Endothelial cell of umbilical vein (primary cell): ENCODE measurements around the gene EPYC. TPM values are rescaled to one million over a fixed set of nuclear protein-coding genes. Genes with fewer than 3 reads are reported as not detected.

Source experiments
- BruUV-seq: library from RNA; stranded (reverse); fragments of 400-500 nt; replicated peaks from 2 replicates; lab custom pipeline; 2021; lab: Mats Ljungman, UMichigan
- CTCF ChIA-PET: fragments of 300-600, 350-600 bp; sonication (Branson Sonifier 250); formaldehyde crosslinking; loops from one replicate; lab custom pipeline; 2021; ENCODE audit warnings: antibody characterized with exemption, inconsistent platforms; lab: Charles Lee
- POLR2A ChIA-PET: fragments of 300-600, 350-600 bp; sonication (Branson Sonifier 250); formaldehyde crosslinking; loops from one replicate; lab custom pipeline; 2021; ENCODE audit warnings: antibody characterized with exemption, inconsistent platforms; lab: Charles Lee
- DNase-seq: peaks from one replicate; pipeline ENCODE4 v3.0.0-alpha.2; 2011; ENCODE audit warnings: low read depth, low spot score
- FAIRE-seq: peaks from 2 replicates; lab custom pipeline; 2011; peaks lifted over from hg19 to GRCh38; lab: Jason Lieb, UNC
- H2AFZ ChIP-seq: 2 replicates; pipeline ENCODE4 v1.6.0; 2012; ENCODE audit warnings: low read depth, low read length, control low read depth, inconsistent platforms
- H3K27ac ChIP-seq: 2 replicates; pipeline ENCODE4 v1.5.1; 2011; ENCODE audit warnings: low read depth, mild to moderate bottlenecking, control low read depth, low read length, moderate library complexity; ENCODE audit not compliant: insufficient read depth
- H3K27me3 ChIP-seq, 2 experiments: 2 replicates each; pipeline versions ENCODE4 v1.6.0 to v1.6.1; 2011; ENCODE audit warnings: low read length in 2 of 2, mixed read lengths in 1 of 2; ENCODE audit not compliant: control insufficient read depth in 2 of 2, insufficient read depth in 2 of 2
- H3K36me3 ChIP-seq, 2 experiments: 2 replicates in 1 of 2; 3 replicates in 1 of 2; pipeline ENCODE4 v1.5.1; 2011; ENCODE audit warnings: low read length in 2 of 2, mild to moderate bottlenecking in 1 of 2, moderate library complexity in 1 of 2; ENCODE audit not compliant: control insufficient read depth in 2 of 2, insufficient read depth in 2 of 2; ENCODE audit errors: extremely low read depth in 1 of 2
- H3K4me1 ChIP-seq: 3 replicates; pipeline ENCODE4 v1.5.1; 2011; ENCODE audit warnings: mild to moderate bottlenecking, low read length; ENCODE audit not compliant: control insufficient read depth, insufficient read depth; ENCODE audit errors: extremely low read depth
- H3K4me2 ChIP-seq: 2 replicates; pipeline ENCODE4 v1.6.1; 2011; ENCODE audit warnings: low read length, control low read depth, mixed read lengths; ENCODE audit not compliant: insufficient read depth
- H3K4me3 ChIP-seq, 3 experiments: fragments of 200-600 bp in 1 of 3; sonication (generic), shearing (Covaris generic) in 1 of 3; replicated peaks in 1 of 3; 2 replicates each; pipeline ENCODE4 v1.5.1; 2011 to 2016; ENCODE audit warnings: control low read depth in 3 of 3, low read length in 3 of 3, mild to moderate bottlenecking in 2 of 3, inconsistent platforms in 1 of 3, low read depth in 1 of 3, moderate library complexity in 1 of 3; ENCODE audit not compliant: insufficient read depth in 1 of 3
- H3K79me2 ChIP-seq: 2 replicates; pipeline ENCODE4 v1.6.0; 2012; ENCODE audit warnings: low read length, inconsistent platforms; ENCODE audit not compliant: control insufficient read depth, insufficient read depth
- H3K9ac ChIP-seq: replicated peaks from 2 replicates; pipeline ENCODE3; 2011; ENCODE audit warnings: low read length, control low read depth; ENCODE audit not compliant: insufficient read depth; ENCODE audit errors: extremely low read depth
- H3K9me1 ChIP-seq: replicated peaks from 3 replicates; pipeline ENCODE4 v1.6.0; 2011; ENCODE audit warnings: mild to moderate bottlenecking, low read length; ENCODE audit not compliant: control insufficient read depth, insufficient read depth; ENCODE audit errors: extremely low read depth
- H3K9me3 ChIP-seq: replicated peaks from 2 replicates; pipeline ENCODE4 v1.5.1; 2012; ENCODE audit warnings: low read length, inconsistent platforms; ENCODE audit not compliant: control insufficient read depth, insufficient read depth
- H4K20me1 ChIP-seq: replicated peaks from 2 replicates; pipeline ENCODE3; 2011; ENCODE audit warnings: mild to moderate bottlenecking, low read length; ENCODE audit not compliant: control insufficient read depth, insufficient read depth; ENCODE audit errors: extremely low read depth
- CTCF ChIP-seq, 2 donors: IDR thresholded peaks; 1 replicate in 1 of 2; 2 replicates in 1 of 2; pipeline ENCODE4 v1.5.1; 2011; ENCODE audit warnings: low read length in 2 of 2, mild to moderate bottlenecking in 2 of 2, moderate library complexity in 2 of 2, control low read depth in 1 of 2, inconsistent platforms in 1 of 2, low read depth in 1 of 2; ENCODE audit not compliant: insufficient read depth in 1 of 2; ENCODE audit errors: extremely low read depth in 1 of 2
- JUN ChIP-seq: IDR thresholded peaks from 2 replicates; pipeline ENCODE4 v1.6.1; 2011; ENCODE audit warnings: borderline replicate concordance, low read depth; ENCODE audit not compliant: insufficient read length, insufficient read depth
- dilution Hi-C: fragments of 300-500 bp; cut with MboI; formaldehyde crosslinking; loops from one replicate; pipeline ENCODE4 v1.15.0; 2019; ENCODE audit warnings: low sequenced_read_pairs; ENCODE audit not compliant: extremely low pct_ligation_motif_present
- intact Hi-C: fragments of 100-400 bp; cut with micrococcal nuclease; formaldehyde crosslinking; loops from one replicate; pipeline ENCODE4 v1.10.0; 2022
- polyA plus RNA-seq, 4 experiments: library from polyadenylated mRNA; depleted of rRNA in 3 of 4; stranded (reverse) in 3 of 4; unstranded in 1 of 4; fragments of >200 nt; gene quantifications; 2 replicates each; pipeline versions ENCODE4 v1.2.1 to v1.2.3, GENCODE V29; 2011 to 2012; ENCODE audit warnings: missing spikeins in 1 of 4
- total RNA-seq: library from RNA; stranded (reverse); gene quantifications from 2 replicates; pipeline ENCODE4 v1.2.3, GENCODE V29; 2021

The EPYC gene
- total and polyA plus RNA-seq, 2 donors (not counting 3 experiments of a cell fraction or from before 2014, with no cell fraction given): not detected

GRCh38 chr12:90940872-90941499 is 63.8 kb downstream of the EPYC start:
- DNase-seq: peak; percentile 75
- intact Hi-C loops: loop anchor here (1.0 to 10.0 kb wide), 5 partner anchors 246 to 1926 kb away; partner anchors contain the start of gene ATP2B1

More at GRCh38 chr12:90940872-90941499, 63.8 kb downstream of the EPYC start:
- Histone ChIP-seq H2AFZ (no peak overlapping the region), H3K4me1 (peaks cover 18% of the 10 kb centered on the region), H3K27me3 (no peaks in the 10 kb centered on the region), H3K4me3 (no peak overlapping the region), H4K20me1 (no peaks in the 10 kb centered on the region), H3K9ac (no peak overlapping the region), H3K9me3 (no peaks in the 10 kb centered on the region), H3K36me3 (no peaks in the 10 kb centered on the region), H3K4me2 (no peak overlapping the region), H3K79me2 (no peaks in the 10 kb centered on the region), H3K27ac (no peak overlapping the region), H3K9me1 (no peaks in the 10 kb centered on the region)
- no peak for TF ChIP-seq JUN
- peak; percentile 38 to 47 for TF ChIP-seq CTCF (IDR thresholded peaks at IDR 0.05; ENCODE audit: extremely low read depth in 1 of 2, insufficient read depth in 1 of 2, low read depth in 1 of 2, low read length in 2 of 2)
- CTCF ChIA-PET: interaction anchor here (0.6 to 4.1 kb wide), 43 partner anchors 11 to 1924 kb away, joined by 3 to 55 read pairs (median 3); partner anchors contain the start of genes ATP2B1 and DUSP6
- POLR2A ChIA-PET: no interaction called here
- dilution Hi-C loops: no loop called here
- peak; percentile 35 for FAIRE-seq
- BruUV-seq: no TSS peak
